Measurements from ENCODE around the gene ODF2. TPM values are rescaled to one million over a fixed set of nuclear protein-coding genes. Genes with fewer than 3 reads are reported as not detected.

The ODF2 gene
- total and polyA plus RNA-seq, 2 of the 8 experiments (the other 6 are each of a cell fraction or from before 2014, with no cell fraction given): 5.6 to 17.9 TPM

DNA sequence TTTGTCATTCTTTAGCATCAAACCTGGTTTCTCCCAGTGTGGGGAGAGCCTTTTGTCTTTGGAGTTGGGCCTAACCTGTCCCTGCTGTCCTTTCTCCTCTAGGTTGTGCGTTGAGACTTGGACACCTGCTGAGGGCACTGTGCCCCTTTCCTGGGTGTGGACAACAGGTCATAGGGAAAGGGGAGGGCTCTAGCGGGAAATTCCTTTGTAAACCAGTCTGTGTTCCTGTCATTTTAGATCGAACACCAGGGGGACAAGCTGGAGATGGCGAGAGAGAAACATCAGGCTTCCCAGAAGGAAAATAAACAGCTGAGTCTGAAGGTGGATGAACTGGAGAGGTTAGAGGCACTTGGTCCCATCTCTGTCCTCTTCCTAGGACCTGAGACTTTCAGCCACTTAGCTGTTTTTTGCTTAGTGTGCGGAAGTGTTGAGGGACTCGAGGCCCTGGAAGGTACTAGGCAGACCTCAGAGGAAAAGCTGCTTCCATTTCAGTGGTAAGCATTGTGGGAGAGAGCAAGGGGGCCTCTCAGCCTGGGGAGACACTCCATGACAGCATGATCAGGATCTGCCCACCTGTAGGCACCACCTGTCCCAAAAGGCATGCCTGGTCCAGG lies 40.1 kb downstream of the ODF2 start:
- Histone ChIP-seq H2BK5ac (ENCODE audit: low read depth, low read length) (no peak overlapping the region), H3K23ac (ENCODE audit: insufficient read length) (no peak overlapping the region), H3K14ac (ENCODE audit: insufficient read length) (no peak overlapping the region), H3K4me1 (replicated peaks in 1 of 4; ENCODE audit: control insufficient read depth in 3 of 4, insufficient read depth in 4 of 4, low read length in 3 of 4) (no peaks in the 10 kb centered on the region), H3K18ac (ENCODE audit: extremely low read depth, low read length) (no peak overlapping the region), H3K4me3 (ENCODE audit: extremely low read depth in 1 of 4, insufficient read depth in 2 of 4, low read depth in 3 of 4, low read length in 4 of 4) (no peak overlapping the region), H2AFZ (ENCODE audit: low read length) (no peak overlapping the region), H4K91ac (replicated peaks; ENCODE audit: insufficient read length, low read length) (no peak overlapping the region), H2BK20ac (ENCODE audit: low read length) (no peak overlapping the region), H4K8ac (ENCODE audit: extremely low read depth, insufficient read depth, low read length) (no peak overlapping the region), H2BK15ac (ENCODE audit: low read length) (no peak overlapping the region), H2BK120ac (replicated peaks; ENCODE audit: low read depth, low read length) (no peak overlapping the region), H3K27me3 (replicated peaks in 1 of 4; ENCODE audit: control insufficient read depth in 3 of 4, extremely low read depth in 1 of 4, insufficient read depth in 3 of 4, low read length in 3 of 4) (no peaks in the 10 kb centered on the region), H2BK12ac (ENCODE audit: low read depth, low read length) (no peak overlapping the region), H3K23me2 (ENCODE audit: low read depth, low read length) (no peaks in the 10 kb centered on the region), H3K4me2 (ENCODE audit: insufficient read depth in 1 of 2, low read depth in 2 of 2, low read length in 2 of 2) (no peak overlapping the region), H3K79me2 (ENCODE audit: control insufficient read depth in 1 of 2, insufficient read depth in 2 of 2, low read length in 2 of 2) (no peaks in the 10 kb centered on the region), H3K27ac (ENCODE audit: low read depth, low read length) (no peak overlapping the region), H3K9ac (replicated peaks in 1 of 4; ENCODE audit: extremely low read depth in 1 of 4, low read depth in 3 of 4, low read length in 3 of 4) (no peak overlapping the region), H4K20me1 (replicated peaks in 1 of 2; ENCODE audit: control insufficient read depth in 1 of 2, insufficient read depth in 2 of 2, low read length in 2 of 2) (peaks cover 0 to 2% of the 10 kb centered on the region in 2 experiments), H3K79me1 (ENCODE audit: low read depth, low read length) (no peaks in the 10 kb centered on the region), H3K9me3 (ENCODE audit: insufficient read depth in 2 of 2, low read depth in 1 of 2, low read length in 1 of 2) (no peaks in the 10 kb centered on the region), H3K36me3 (ENCODE audit: control insufficient read depth in 2 of 4, insufficient read depth in 4 of 4, low read length in 3 of 4) (peaks cover 0 to 7% (median 2%) of the 10 kb centered on the region in 4 experiments; a peak in 3 of 8 replicates), H3K56ac (replicated peaks; ENCODE audit: insufficient read length, low read depth, low read length) (no peak overlapping the region), H3K4ac (replicated peaks; ENCODE audit: insufficient read length, low read depth, low read length) (no peak overlapping the region), H4K5ac (ENCODE audit: insufficient read length, low read depth, low read length) (no peak overlapping the region), H2AK5ac (ENCODE audit: low read depth, low read length) (no peak overlapping the region)
- POLR2A ChIA-PET (ENCODE audit: partially characterized antibody): interaction anchor here (0.6 to 2.0 kb wide), 3 partner anchors 8 to 57 kb away, joined by 3 to 5 read pairs (median 5); partner anchors contain the start of genes GLE1 and SPTAN1
- FAIRE-seq (no peak), DNase-seq (ENCODE audit: low read depth in 1 of 2, low spot score in 2 of 2) (no peak)
- CTCF ChIA-PET (ENCODE audit: partially characterized antibody): interaction anchor here (0.7 to 4.5 kb wide), 7 partner anchors 12 to 133 kb away, joined by 3 to 32 read pairs (median 3); no protein-coding TSS in a partner anchor
- TF ChIP-seq EGR1 (IDR thresholded peaks at IDR 0.05; ENCODE audit: borderline replicate concordance, low read depth, low read length): no peak
- TF ChIP-seq TAF1 (IDR thresholded peaks at IDR 0.05; ENCODE audit: low read depth, low read length): no peak
- no peak for TF ChIP-seq TAF7 (optimal IDR thresholded peaks at IDR 0.05; ENCODE audit: borderline replicate concordance, low read depth, low read length)
- TF ChIP-seq, protein P1, sequence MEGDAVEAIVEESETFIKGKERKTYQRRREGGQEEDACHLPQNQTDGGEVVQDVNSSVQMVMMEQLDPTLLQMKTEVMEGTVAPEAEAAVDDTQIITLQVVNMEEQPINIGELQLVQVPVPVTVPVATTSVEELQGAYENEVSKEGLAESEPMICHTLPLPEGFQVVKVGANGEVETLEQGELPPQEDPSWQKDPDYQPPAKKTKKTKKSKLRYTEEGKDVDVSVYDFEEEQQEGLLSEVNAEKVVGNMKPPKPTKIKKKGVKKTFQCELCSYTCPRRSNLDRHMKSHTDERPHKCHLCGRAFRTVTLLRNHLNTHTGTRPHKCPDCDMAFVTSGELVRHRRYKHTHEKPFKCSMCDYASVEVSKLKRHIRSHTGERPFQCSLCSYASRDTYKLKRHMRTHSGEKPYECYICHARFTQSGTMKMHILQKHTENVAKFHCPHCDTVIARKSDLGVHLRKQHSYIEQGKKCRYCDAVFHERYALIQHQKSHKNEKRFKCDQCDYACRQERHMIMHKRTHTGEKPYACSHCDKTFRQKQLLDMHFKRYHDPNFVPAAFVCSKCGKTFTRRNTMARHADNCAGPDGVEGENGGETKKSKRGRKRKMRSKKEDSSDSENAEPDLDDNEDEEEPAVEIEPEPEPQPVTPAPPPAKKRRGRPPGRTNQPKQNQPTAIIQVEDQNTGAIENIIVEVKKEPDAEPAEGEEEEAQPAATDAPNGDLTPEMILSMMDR (IDR thresholded peaks at IDR 0.05; ENCODE audit: control extremely low read depth in 1 of 3, insufficient read depth in 1 of 3, low read depth in 1 of 3, low read length in 3 of 3): peak in 2 of 3 experiments; percentile 10 to 17; a peak in 2 of 4 replicates
- peak; percentile 13 to 25; a peak in 2 of 4 replicates for TF ChIP-seq RAD21 (IDR thresholded peaks at IDR 0.05 in 1 of 2, conservative IDR thresholded peaks at IDR 0.05 in 1 of 2; ENCODE audit: low read depth in 2 of 2, low read length in 2 of 2)
- 73% methylated on average over 6 of the region's 6 CpGs; no CpG with 5 or more reads in 1 of the 2 experiments for WGBS, 2 experiments (ENCODE audit: extremely low coverage in 1 of 2, insufficient coverage in 1 of 2, insufficient read length in 1 of 2, insufficient replicate concordance in 2 of 2, low coverage in 1 of 2, low lambda C conversion rate in 2 of 2, missing lambda C conversion rate in 1 of 2)

All from H1 (cell line).